Body of pancreas (tissue), 4 donors: ENCODE results near the gene CD300H.

Experiments
- POLR2A ChIP-seq, 3 donors: fragments of 450-650 bp; IDR thresholded peaks; one replicate each; pipeline ENCODE4 v1.6.1; 2016; ENCODE audit warnings: antibody characterized with exemption in 3 of 3, mild to moderate bottlenecking in 2 of 3
- TF ChIP-seq, protein P1 (sequence below), 7 experiments: fragments of 450-650 bp in 4 of 7; fragments of 200-600 bp in 3 of 7; sonication (generic) in 3 of 7; IDR thresholded peaks; one replicate each; pipeline ENCODE4 v1.5.1; 2016 to 2019; ENCODE audit warnings: antibody characterized with exemption in 7 of 7

DNA sequence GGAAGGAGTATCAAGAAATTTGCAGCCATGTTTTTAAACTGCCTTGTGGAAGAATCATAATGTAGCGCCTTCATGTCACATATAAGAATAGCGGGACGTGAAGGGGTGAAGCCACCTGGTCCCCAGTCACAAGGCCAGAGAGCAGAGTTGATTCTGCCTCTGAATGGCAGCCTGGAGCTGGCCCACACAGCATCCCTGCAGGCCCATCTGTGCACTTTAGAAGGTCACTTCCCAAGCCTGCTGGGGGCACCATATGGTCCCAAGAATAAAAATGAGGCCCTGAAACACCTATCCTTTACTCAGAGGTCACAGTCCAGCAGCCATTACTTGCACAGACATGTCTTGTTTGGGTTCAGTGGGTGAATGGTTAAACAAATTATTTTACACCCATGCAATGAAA lies 41.2 kb upstream of the CD300H start:
- TF ChIP-seq, protein P1, sequence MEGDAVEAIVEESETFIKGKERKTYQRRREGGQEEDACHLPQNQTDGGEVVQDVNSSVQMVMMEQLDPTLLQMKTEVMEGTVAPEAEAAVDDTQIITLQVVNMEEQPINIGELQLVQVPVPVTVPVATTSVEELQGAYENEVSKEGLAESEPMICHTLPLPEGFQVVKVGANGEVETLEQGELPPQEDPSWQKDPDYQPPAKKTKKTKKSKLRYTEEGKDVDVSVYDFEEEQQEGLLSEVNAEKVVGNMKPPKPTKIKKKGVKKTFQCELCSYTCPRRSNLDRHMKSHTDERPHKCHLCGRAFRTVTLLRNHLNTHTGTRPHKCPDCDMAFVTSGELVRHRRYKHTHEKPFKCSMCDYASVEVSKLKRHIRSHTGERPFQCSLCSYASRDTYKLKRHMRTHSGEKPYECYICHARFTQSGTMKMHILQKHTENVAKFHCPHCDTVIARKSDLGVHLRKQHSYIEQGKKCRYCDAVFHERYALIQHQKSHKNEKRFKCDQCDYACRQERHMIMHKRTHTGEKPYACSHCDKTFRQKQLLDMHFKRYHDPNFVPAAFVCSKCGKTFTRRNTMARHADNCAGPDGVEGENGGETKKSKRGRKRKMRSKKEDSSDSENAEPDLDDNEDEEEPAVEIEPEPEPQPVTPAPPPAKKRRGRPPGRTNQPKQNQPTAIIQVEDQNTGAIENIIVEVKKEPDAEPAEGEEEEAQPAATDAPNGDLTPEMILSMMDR (IDR thresholded peaks at IDR 0.05), result no peak
- no peak for TF ChIP-seq POLR2A (IDR thresholded peaks at IDR 0.05)
